Adrenal gland (tissue), 5 donors: ENCODE results near the gene HINT2.

Experiments
- CTCF ChIP-seq, 6 experiments: fragments of 450-650 bp in 4 of 6; fragments of 200-600 bp in 2 of 6; sonication (generic) in 1 of 6; IDR thresholded peaks; 1 replicate in 5 of 6; 2 replicates in 1 of 6; pipeline versions ENCODE4 v1.5.1 to v1.8.0; 2016 to 2021; ENCODE audit warnings: antibody characterized with exemption in 6 of 6, mild to moderate bottlenecking in 2 of 6, moderate library complexity in 1 of 6
- POLR2A ChIP-seq, 2 donors: fragments of 450-650 bp; IDR thresholded peaks; one replicate each; pipeline ENCODE4 v1.6.1; 2017; ENCODE audit warnings: antibody characterized with exemption in 2 of 2, mild to moderate bottlenecking in 2 of 2, moderate library complexity in 1 of 2
- donor health status: DM: no; HTN: no; CAD: no.

GRCh38 chr9:35791297-35791921 is 23.4 kb downstream of the HINT2 start, which contains the start of gene NPR2:
- TF ChIP-seq CTCF (IDR thresholded peaks at IDR 0.05) (peak in 2 of 6 experiments; percentile 5 to 22), POLR2A (IDR thresholded peaks at IDR 0.05) (peak; percentile 18 to 31)
